ENCODE results near the gene JUP. TPM values are rescaled to one million over a fixed set of nuclear protein-coding genes. Genes with fewer than 3 reads are reported as not detected.

JUP gene
- polyA plus RNA-seq, 1 of the 3 experiments (the other 2 are of a cell fraction), result 13.0 TPM

DNA sequence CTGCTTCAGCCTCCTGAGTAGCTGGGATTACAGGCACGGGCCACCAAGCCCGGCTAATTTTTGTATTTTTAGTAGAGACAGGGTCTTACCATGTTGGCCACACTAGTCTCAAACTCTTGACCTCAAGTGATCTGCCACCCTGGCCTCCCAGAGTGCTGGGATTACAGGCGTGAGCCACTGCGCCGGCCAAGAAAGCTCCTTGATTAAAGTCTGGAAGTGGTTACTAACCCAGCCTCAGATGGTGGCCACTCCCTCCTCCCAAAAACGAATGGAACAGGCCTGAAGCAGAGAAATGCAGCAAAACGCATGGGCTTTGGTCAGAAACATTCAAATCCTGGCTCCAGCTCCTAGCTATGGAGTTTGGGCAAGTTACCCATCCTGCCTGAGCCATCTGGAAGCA lies 37.6 kb upstream of the JUP start:
- Histone ChIP-seq H3K9me2 (no peaks in the 10 kb centered on the region), H3K27me3 (ENCODE audit: insufficient read depth) (no peaks in the 10 kb centered on the region), H4K20me1 (ENCODE audit: insufficient read depth) (no peaks in the 10 kb centered on the region), H3K9ac (no peak overlapping the region), H3K9me3 (no peaks in the 10 kb centered on the region), H3K4me2 (no peak overlapping the region), H2AFZ (ENCODE audit: low read depth) (no peak overlapping the region), H3F3A (replicated peaks; ENCODE audit: insufficient read depth) (peaks cover 9% of the 10 kb centered on the region), H3K4me3 (ENCODE audit: low read depth in 2 of 2, low read length in 1 of 2) (no peak overlapping the region), H3K79me2 (ENCODE audit: insufficient read depth) (no peaks in the 10 kb centered on the region), H3K4me1 (ENCODE audit: control insufficient read depth in 1 of 2, insufficient read depth in 2 of 2, low read depth in 1 of 2, low read length in 1 of 2) (no peaks in the 10 kb centered on the region), H3K36me3 (replicated peaks in 1 of 2; ENCODE audit: control insufficient read depth in 1 of 2, insufficient read depth in 2 of 2, low read length in 1 of 2) (peaks cover 3 to 32% of the 10 kb centered on the region in 2 experiments), H3K27ac (ENCODE audit: low read depth in 2 of 2, low read length in 1 of 2) (no peak overlapping the region)
- WGBS (ENCODE audit: low lambda C conversion rate), result 87% methylated on average over 6 of the region's 7 CpGs
- ChIA-PET POLR2A (interaction anchor here (0.5 to 1.2 kb wide), 2 partner anchors 9 to 20 kb away, joined by 3 read pairs; no protein-coding TSS in a partner anchor), CTCF (interaction anchor here (1.0 kb wide), 2 partner anchors 12 to 240 kb away, joined by 3 to 5 read pairs; partner anchors contain the start of gene P3H4)
- TF ChIP-seq FOSL2 (IDR thresholded peaks at IDR 0.05; ENCODE audit: borderline replicate concordance, low read depth), result no peak
- no peak for TF ChIP-seq GABPA (IDR thresholded peaks at IDR 0.05; ENCODE audit: low read depth)
- no peak for TF ChIP-seq RAD21 (IDR thresholded peaks at IDR 0.05; ENCODE audit: low read length)
- no peak for DNase-seq

DNA sequence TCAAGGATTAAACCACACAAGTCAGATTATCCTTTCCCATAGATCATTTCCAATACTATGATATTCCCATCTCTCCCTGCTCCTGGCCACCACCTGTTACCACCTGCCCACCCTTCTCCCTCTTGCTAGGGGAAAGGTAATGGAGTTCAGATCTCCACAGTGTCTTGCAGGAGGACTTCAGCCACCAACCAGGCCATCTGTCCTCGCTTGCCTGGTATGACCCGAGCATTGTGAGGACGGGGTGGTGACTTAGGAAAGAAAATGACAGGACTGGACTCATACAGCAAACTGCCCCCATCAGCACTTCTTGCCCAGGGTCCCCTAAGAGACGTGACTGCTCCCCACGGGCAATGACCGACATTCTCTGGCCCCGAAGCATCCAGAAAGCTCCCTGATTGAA lies 37.1 kb upstream of the JUP start:
- Histone ChIP-seq H3K36me3 (replicated peaks in 1 of 2; ENCODE audit: control insufficient read depth in 1 of 2, insufficient read depth in 2 of 2, low read length in 1 of 2) (peaks cover 3 to 32% of the 10 kb centered on the region in 2 experiments), H3K4me3 (ENCODE audit: low read depth in 2 of 2, low read length in 1 of 2) (no peak overlapping the region), H2AFZ (ENCODE audit: low read depth) (no peak overlapping the region), H3F3A (replicated peaks; ENCODE audit: insufficient read depth) (peaks cover 9% of the 10 kb centered on the region), H3K9ac (no peak overlapping the region), H3K4me1 (ENCODE audit: control insufficient read depth in 1 of 2, insufficient read depth in 2 of 2, low read depth in 1 of 2, low read length in 1 of 2) (no peaks in the 10 kb centered on the region), H3K79me2 (ENCODE audit: insufficient read depth) (no peaks in the 10 kb centered on the region), H3K9me2 (no peaks in the 10 kb centered on the region), H3K27me3 (ENCODE audit: insufficient read depth) (no peaks in the 10 kb centered on the region), H3K4me2 (no peak overlapping the region), H3K9me3 (no peaks in the 10 kb centered on the region), H4K20me1 (ENCODE audit: insufficient read depth) (no peaks in the 10 kb centered on the region), H3K27ac (ENCODE audit: low read depth in 2 of 2, low read length in 1 of 2) (no peak overlapping the region)
- TF ChIP-seq SMC3 (IDR thresholded peaks at IDR 0.05; ENCODE audit: low read depth, low read length), result no peak
- no peak for TF ChIP-seq MEF2A (IDR thresholded peaks at IDR 0.05; ENCODE audit: borderline replicate concordance, low read depth)
- TF ChIP-seq EZH2phosphoT487 (IDR thresholded peaks at IDR 0.05; ENCODE audit: borderline replicate concordance, low read depth), result no peak
- TF ChIP-seq GABPA (IDR thresholded peaks at IDR 0.05; ENCODE audit: low read depth), result no peak
- CTCF ChIA-PET, result interaction anchor here (1.0 kb wide), 2 partner anchors 12 to 240 kb away, joined by 3 to 5 read pairs; partner anchors contain the start of gene P3H4
- no peak for DNase-seq
- 93% methylated on average over 7 of the region's 7 CpGs for WGBS (ENCODE audit: low lambda C conversion rate)
- POLR2A ChIA-PET, result interaction anchor here (0.5 to 1.2 kb wide), 2 partner anchors 9 to 20 kb away, joined by 3 read pairs; no protein-coding TSS in a partner anchor

DNA sequence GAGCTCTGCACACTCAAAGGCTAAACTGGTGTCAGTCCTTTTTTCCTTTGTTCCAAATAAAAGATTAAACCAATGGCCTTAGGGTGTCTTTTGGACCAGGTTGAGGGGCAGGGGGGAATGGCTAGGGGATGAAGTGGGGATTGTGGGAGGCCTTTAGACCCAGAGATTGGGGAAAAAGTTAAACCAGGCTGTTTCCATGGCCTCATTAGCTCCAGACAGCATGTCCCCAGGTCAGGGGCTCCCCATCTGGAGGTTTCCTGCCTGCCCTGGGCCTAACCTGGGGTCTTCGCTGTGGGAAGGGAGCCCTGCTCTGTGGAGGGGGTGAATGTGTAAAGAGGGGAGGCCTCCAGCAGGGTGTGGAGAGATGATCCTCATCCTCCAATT lies 36.6 kb upstream of the JUP start:
- H3K4me1 ChIP-seq (ENCODE audit: control insufficient read depth in 1 of 2, insufficient read depth in 2 of 2, low read depth in 1 of 2, low read length in 1 of 2), result no peaks in the 10 kb centered on the region
- H4K20me1 ChIP-seq (ENCODE audit: insufficient read depth), result 0 out of 2 replicates have a peak, but pooled peaks cover 2% of the 10 kb centered on the region
- H3F3A ChIP-seq (replicated peaks; ENCODE audit: insufficient read depth), result peaks cover 9% of the 10 kb centered on the region
- no peak overlapping the region for H2AFZ ChIP-seq (ENCODE audit: low read depth)
- TF ChIP-seq, protein P1, sequence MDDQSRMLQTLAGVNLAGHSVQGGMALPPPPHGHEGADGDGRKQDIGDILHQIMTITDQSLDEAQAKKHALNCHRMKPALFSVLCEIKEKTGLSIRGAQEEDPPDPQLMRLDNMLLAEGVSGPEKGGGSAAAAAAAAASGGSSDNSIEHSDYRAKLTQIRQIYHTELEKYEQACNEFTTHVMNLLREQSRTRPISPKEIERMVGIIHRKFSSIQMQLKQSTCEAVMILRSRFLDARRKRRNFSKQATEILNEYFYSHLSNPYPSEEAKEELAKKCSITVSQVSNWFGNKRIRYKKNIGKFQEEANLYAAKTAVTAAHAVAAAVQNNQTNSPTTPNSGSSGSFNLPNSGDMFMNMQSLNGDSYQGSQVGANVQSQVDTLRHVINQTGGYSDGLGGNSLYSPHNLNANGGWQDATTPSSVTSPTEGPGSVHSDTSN (IDR thresholded peaks at IDR 0.05), result peak; percentile 1; the same call in 1 of the 2 replicates
- no peak for TF ChIP-seq TEAD4 (IDR thresholded peaks at IDR 0.05; ENCODE audit: borderline replicate concordance, insufficient read depth)
- H3K27me3 ChIP-seq (ENCODE audit: insufficient read depth), result no peaks in the 10 kb centered on the region
- H3K9ac ChIP-seq, result no peak overlapping the region
- no peak overlapping the region for H3K27ac ChIP-seq (ENCODE audit: low read depth in 2 of 2, low read length in 1 of 2)
- WGBS (ENCODE audit: low lambda C conversion rate), result 100% methylated on average over 1 of the region's 1 CpG
- CTCF ChIA-PET, result interaction anchor here (0.8 to 1.0 kb wide), 2 partner anchors 12 to 136 kb away, joined by 3 to 4 read pairs; no protein-coding TSS in a partner anchor
- H3K9me2 ChIP-seq, result no peaks in the 10 kb centered on the region
- H3K79me2 ChIP-seq (ENCODE audit: insufficient read depth), result no peaks in the 10 kb centered on the region
- H3K9me3 ChIP-seq, result no peaks in the 10 kb centered on the region
- POLR2A ChIA-PET, result no interaction called here
- no peak overlapping the region for H3K4me3 ChIP-seq (ENCODE audit: low read depth in 2 of 2, low read length in 1 of 2)
- DNase-seq, result no peak
- peaks cover 3 to 35% of the 10 kb centered on the region in 2 experiments for H3K36me3 ChIP-seq (replicated peaks in 1 of 2; ENCODE audit: control insufficient read depth in 1 of 2, insufficient read depth in 2 of 2, low read length in 1 of 2)
- no peak overlapping the region for H3K4me2 ChIP-seq
